DND-41 (cell line): Measurements from ENCODE around the gene LDLR.

Experiments used
- ATAC-seq: fragments of 200-7000 bp; cut with Tn5 transposase; 3 replicates; pipeline ENCODE4 v1.9.1; 2021; ENCODE audit warnings: low read depth; ENCODE audit not compliant: insufficient read depth
- DNase-seq: peaks from one replicate; pipeline ENCODE4 v3.0.0-alpha.2; 2020
- H2AFZ ChIP-seq: 2 replicates; pipeline ENCODE4 v1.6.0; 2012; ENCODE audit warnings: low read depth, low read length
- H3K27ac ChIP-seq: 2 replicates; pipeline ENCODE4 v1.5.1; 2012; ENCODE audit warnings: low read length, inconsistent platforms
- H3K27me3 ChIP-seq: fragments of 200-600 bp; sonication (generic); 2 replicates; pipeline ENCODE4 v1.6.0; 2012; ENCODE audit warnings: low read length, mild to moderate bottlenecking, inconsistent platforms; ENCODE audit not compliant: insufficient read depth, poor library complexity
- H3K36me3 ChIP-seq: 2 replicates; pipeline ENCODE4 v1.5.1; 2012; ENCODE audit warnings: low read length, inconsistent platforms; ENCODE audit not compliant: insufficient read depth
- H3K4me1 ChIP-seq: 2 replicates; pipeline ENCODE4 v1.5.1; 2012; ENCODE audit warnings: mild to moderate bottlenecking, low read length; ENCODE audit not compliant: insufficient read depth
- H3K4me2 ChIP-seq: 2 replicates; pipeline ENCODE4 v1.6.0; 2012; ENCODE audit warnings: mild to moderate bottlenecking, moderate library complexity, low read length, inconsistent platforms; ENCODE audit not compliant: insufficient read depth
- H3K4me3 ChIP-seq, 2 experiments: fragments of 200-600 bp in 1 of 2; shearing (Covaris generic) in 1 of 2; 2 replicates each; pipeline ENCODE4 v1.5.1; 2012 to 2016; ENCODE audit warnings: inconsistent platforms in 2 of 2, low read length in 2 of 2, mild to moderate bottlenecking in 2 of 2, low read depth in 1 of 2, moderate library complexity in 1 of 2
- H3K79me2 ChIP-seq: 2 replicates; pipeline ENCODE4 v1.6.0; 2012; ENCODE audit warnings: low read length, inconsistent platforms; ENCODE audit not compliant: insufficient read depth
- H3K9ac ChIP-seq: 2 replicates; pipeline ENCODE4 v1.6.0; 2012; ENCODE audit warnings: low read depth, mild to moderate bottlenecking, inconsistent platforms, low read length, moderate library complexity
- H3K9me3 ChIP-seq: 2 replicates; pipeline ENCODE4 v1.5.1; 2012; ENCODE audit warnings: low read length, moderate library complexity, mild to moderate bottlenecking, inconsistent platforms; ENCODE audit not compliant: insufficient read depth, severe bottlenecking
- H4K20me1 ChIP-seq: 2 replicates; pipeline ENCODE4 v1.6.0; 2012; ENCODE audit warnings: low read length; ENCODE audit not compliant: insufficient read depth
- EZH2 ChIP-seq: IDR thresholded peaks from 3 replicates; pipeline ENCODE4 v1.6.1; 2012; ENCODE audit warnings: borderline replicate concordance, low read depth, mild to moderate bottlenecking, moderate library complexity, low read length, inconsistent platforms; ENCODE audit not compliant: severe bottlenecking
- TF ChIP-seq, protein P1 (sequence below): IDR thresholded peaks from 2 replicates; pipeline ENCODE4 v1.5.1; 2012; ENCODE audit warnings: borderline replicate concordance, low read length, moderate library complexity, mild to moderate bottlenecking; ENCODE audit not compliant: poor library complexity, severe bottlenecking; ENCODE audit errors: extremely low read depth

Gene LDLR

DNA sequence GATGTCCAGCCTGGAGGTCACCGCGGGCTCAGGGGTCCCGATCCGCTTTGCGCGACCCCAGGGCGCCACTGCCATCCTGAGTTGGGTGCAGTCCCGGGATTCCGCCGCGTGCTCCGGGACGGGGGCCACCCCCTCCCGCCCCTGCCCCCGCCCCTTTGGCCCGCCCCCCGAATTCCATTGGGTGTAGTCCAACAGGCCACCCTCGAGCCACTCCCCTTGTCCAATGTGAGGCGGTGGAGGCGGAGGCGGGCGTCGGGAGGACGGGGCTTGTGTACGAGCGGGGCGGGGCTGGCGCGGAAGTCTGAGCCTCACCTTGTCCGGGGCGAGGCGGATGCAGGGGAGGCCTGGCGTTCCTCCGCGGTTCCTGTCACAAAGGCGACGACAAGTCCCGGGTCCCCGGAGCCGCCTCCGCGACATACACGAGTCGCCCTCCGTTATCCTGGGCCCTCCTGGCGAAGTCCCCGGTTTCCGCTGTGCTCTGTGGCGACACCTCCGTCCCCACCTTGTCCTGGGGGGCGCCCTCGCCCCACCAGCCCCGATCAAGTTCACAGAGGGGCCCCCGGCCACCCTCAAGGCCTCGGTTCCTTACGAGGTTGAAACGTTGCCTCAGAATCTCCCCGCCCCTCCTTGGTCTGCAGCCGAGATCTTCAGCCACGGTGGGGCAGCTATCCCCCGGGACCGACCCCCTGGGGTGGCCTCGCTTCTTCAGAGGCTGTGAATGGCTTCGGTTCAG lies 1.2 kb downstream of the LDLR start:
- H3K27ac ChIP-seq, result peak overlapping the region; percentile 94
- H3K36me3 ChIP-seq, result peaks cover 50% of the 10 kb centered on the region
- H3K79me2 ChIP-seq, result peaks cover 64% of the 10 kb centered on the region
- H3K9ac ChIP-seq, result peak overlapping the region; percentile 96
- H3K9me3 ChIP-seq, result no peaks in the 10 kb centered on the region
- ATAC-seq, result peak; percentile 95
- H3K4me2 ChIP-seq, result peak overlapping the region; percentile 87
- peak overlapping the region; percentile 59; the same call in 1 of the 2 replicates for H2AFZ ChIP-seq
- H4K20me1 ChIP-seq, result peaks cover 45% of the 10 kb centered on the region
- H3K4me1 ChIP-seq, result peaks cover 51% of the 10 kb centered on the region
- H3K4me3 ChIP-seq, result peak overlapping the region; percentile 92 to 93
- DNase-seq, result peak; percentile 99
- H3K27me3 ChIP-seq, result no peaks in the 10 kb centered on the region
- TF ChIP-seq, protein P1, sequence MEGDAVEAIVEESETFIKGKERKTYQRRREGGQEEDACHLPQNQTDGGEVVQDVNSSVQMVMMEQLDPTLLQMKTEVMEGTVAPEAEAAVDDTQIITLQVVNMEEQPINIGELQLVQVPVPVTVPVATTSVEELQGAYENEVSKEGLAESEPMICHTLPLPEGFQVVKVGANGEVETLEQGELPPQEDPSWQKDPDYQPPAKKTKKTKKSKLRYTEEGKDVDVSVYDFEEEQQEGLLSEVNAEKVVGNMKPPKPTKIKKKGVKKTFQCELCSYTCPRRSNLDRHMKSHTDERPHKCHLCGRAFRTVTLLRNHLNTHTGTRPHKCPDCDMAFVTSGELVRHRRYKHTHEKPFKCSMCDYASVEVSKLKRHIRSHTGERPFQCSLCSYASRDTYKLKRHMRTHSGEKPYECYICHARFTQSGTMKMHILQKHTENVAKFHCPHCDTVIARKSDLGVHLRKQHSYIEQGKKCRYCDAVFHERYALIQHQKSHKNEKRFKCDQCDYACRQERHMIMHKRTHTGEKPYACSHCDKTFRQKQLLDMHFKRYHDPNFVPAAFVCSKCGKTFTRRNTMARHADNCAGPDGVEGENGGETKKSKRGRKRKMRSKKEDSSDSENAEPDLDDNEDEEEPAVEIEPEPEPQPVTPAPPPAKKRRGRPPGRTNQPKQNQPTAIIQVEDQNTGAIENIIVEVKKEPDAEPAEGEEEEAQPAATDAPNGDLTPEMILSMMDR, result no peak
- no peak for TF ChIP-seq EZH2

DNA sequence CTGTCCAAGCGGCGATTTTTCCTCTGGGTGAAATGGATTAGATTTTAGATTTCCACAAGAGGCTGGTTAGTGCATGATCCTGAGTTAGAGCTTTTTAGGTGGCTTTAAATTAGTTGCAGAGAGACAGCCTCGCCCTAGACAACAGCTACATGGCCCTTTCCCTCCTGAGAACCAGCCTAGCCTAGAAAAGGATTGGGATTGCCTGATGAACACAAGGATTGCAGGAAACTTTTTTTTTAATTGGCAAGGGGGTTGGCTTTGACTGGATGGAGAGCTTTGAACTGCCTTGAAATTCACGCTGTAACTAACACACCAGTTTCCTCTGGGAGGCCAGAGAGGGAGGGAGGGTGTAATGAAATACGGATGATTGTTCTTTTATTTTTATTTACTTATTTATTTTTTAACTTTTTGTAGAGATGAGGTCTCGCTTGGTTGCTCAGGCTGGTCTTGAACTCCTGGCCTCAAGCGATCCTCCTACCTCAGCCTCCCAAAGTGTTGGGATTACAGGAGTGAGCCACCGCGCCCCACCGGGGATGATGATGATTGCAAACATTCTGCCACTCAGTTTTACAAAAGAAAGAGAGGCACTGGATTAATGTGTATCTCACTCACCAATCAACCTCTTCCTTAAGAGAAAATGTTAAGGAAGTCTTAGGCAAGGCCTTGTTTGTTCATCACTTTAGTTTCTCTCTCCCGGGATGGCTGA lies 1.9 kb downstream of the LDLR start:
- peak overlapping the region; percentile 68 to 92 for H3K4me3 ChIP-seq
- peak overlapping the region; percentile 81 for H3K9ac ChIP-seq
- H3K36me3 ChIP-seq, result peaks cover 57% of the 10 kb centered on the region
- peak overlapping the region; percentile 87 for H3K4me2 ChIP-seq
- ATAC-seq (no peak), DNase-seq (no peak)
- peaks cover 71% of the 10 kb centered on the region for H3K79me2 ChIP-seq
- H3K9me3 ChIP-seq, result no peaks in the 10 kb centered on the region
- H4K20me1 ChIP-seq, result peaks cover 53% of the 10 kb centered on the region
- TF ChIP-seq EZH2, result no peak
- TF ChIP-seq, protein P1, result no peak
- peak overlapping the region; percentile 59; the same call in 1 of the 2 replicates for H2AFZ ChIP-seq
- no peaks in the 10 kb centered on the region for H3K27me3 ChIP-seq
- peaks cover 55% of the 10 kb centered on the region for H3K4me1 ChIP-seq
- peak overlapping the region; percentile 94 for H3K27ac ChIP-seq

DNA sequence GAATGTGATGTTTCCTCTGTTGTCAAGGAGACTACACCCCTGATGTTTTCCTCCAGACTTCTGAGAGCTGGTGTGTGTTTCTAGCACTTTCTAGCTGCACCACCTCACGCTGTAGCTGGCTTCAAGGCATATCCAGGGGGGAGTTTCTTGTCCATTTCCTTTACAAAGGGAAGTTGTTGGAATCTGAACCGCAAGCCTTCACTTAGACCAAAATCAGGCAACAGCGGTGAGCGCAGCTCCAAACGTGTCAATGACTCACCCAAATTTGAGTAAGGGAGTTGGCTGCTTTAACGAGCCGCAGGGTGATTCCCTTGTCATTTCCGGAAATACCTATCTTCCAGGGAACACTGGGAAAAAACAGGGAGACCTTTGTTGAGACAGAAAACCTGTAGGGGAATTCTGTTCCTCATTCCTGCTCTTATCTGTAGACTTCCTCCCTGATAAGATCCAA lies 2.5 kb downstream of the LDLR start:
- peak overlapping the region; percentile 68 to 92; a peak in 3 of 4 replicates for H3K4me3 ChIP-seq
- H3K27me3 ChIP-seq, result no peaks in the 10 kb centered on the region
- peak overlapping the region; percentile 94 for H3K27ac ChIP-seq
- peaks cover 77% of the 10 kb centered on the region for H3K79me2 ChIP-seq
- ATAC-seq (no peak), DNase-seq (no peak)
- peak overlapping the region; percentile 81 for H3K9ac ChIP-seq
- H3K4me1 ChIP-seq, result peaks cover 60% of the 10 kb centered on the region
- H3K9me3 ChIP-seq, result no peaks in the 10 kb centered on the region
- peaks cover 58% of the 10 kb centered on the region for H4K20me1 ChIP-seq
- TF ChIP-seq EZH2, result no peak
- TF ChIP-seq, protein P1, result no peak
- H2AFZ ChIP-seq, result no peak overlapping the region
- H3K4me2 ChIP-seq, result peak overlapping the region; percentile 87
- H3K36me3 ChIP-seq, result peaks cover 63% of the 10 kb centered on the region
